GM12878 (cell line): ENCODE results near the gene NKX2-2. TPM values are rescaled to one million over a fixed set of nuclear protein-coding genes. Genes with fewer than 3 reads are reported as not detected.

Experiments used
- ATAC-seq: fragments of 200-7000 bp; cut with Tn5 transposase; 3 replicates; pipeline ENCODE4 v1.9.1; 2020; ENCODE audit warnings: mild to moderate bottlenecking, moderate library complexity
- BruUV-seq: library from RNA; stranded (reverse); fragments of 400-500 nt; replicated peaks from 2 replicates; lab custom pipeline; 2021; lab: Mats Ljungman, UMichigan
- CTCF ChIA-PET: fragments of 300-600 bp; sonication (Branson Sonifier 250); formaldehyde crosslinking; extraction: SDS; loops from one replicate; lab custom pipeline; 2021; ENCODE audit warnings: inconsistent platforms; lab: Yijun Ruan, JAX
- POLR2A ChIA-PET: fragments of 350-600 bp; formaldehyde crosslinking; extraction: SDS; loops from one replicate; lab custom pipeline; 2021; ENCODE audit warnings: inconsistent platforms; lab: Charles Lee
- RAD21 ChIA-PET: fragments of 300-600 bp; sonication (Branson Sonifier 250); formaldehyde crosslinking; loops from one replicate; lab custom pipeline; 2023; ENCODE audit warnings: antibody characterized with exemption; ENCODE audit not compliant: unreplicated experiment; lab: Charles Lee
- SMC1A ChIA-PET: fragments of 300-600 bp; sonication (Branson Sonifier 250); formaldehyde crosslinking; loops from one replicate; lab custom pipeline; 2023; ENCODE audit not compliant: unreplicated experiment, uncharacterized antibody; lab: Charles Lee
- DNase-seq: peaks from one replicate; pipeline ENCODE4 v3.0.0-alpha.2; 2011; ENCODE audit warnings: low read depth, low spot score
- FAIRE-seq: peaks from 3 replicates; lab custom pipeline; 2011; peaks lifted over from hg19 to GRCh38; lab: Jason Lieb, UNC
- H2AFZ ChIP-seq: 2 replicates; pipeline ENCODE4 v1.6.0; 2011; ENCODE audit warnings: low read depth, low read length, control low read depth; ENCODE audit not compliant: control insufficient read depth
- H3K27ac ChIP-seq: 2 replicates; pipeline ENCODE4 v1.5.1; 2011; ENCODE audit warnings: control low read depth; ENCODE audit not compliant: control insufficient read depth, insufficient read depth
- H3K27me3 ChIP-seq, 2 experiments: replicated peaks in 1 of 2; 2 replicates each; pipeline versions ENCODE4 v1.6.0 to v1.6.1; 2011; ENCODE audit warnings: low read length in 1 of 2; ENCODE audit not compliant: control insufficient read depth in 2 of 2, insufficient read depth in 2 of 2
- H3K36me3 ChIP-seq, 2 experiments: 2 replicates each; pipeline ENCODE4 v1.5.1; 2011; ENCODE audit warnings: low read length in 1 of 2; ENCODE audit not compliant: control insufficient read depth in 2 of 2, insufficient read depth in 2 of 2
- H3K4me1 ChIP-seq: 2 replicates; pipeline ENCODE4 v1.6.1; 2011; ENCODE audit warnings: mild to moderate bottlenecking, low read length, moderate library complexity, mixed read lengths; ENCODE audit not compliant: control insufficient read depth, insufficient read depth
- H3K4me2 ChIP-seq: 2 replicates; pipeline ENCODE4 v1.6.0; 2011; ENCODE audit warnings: control low read depth; ENCODE audit not compliant: control insufficient read depth, insufficient read depth
- H3K4me3 ChIP-seq: fragments of 200-600 bp; sonication (generic); 2 replicates; pipeline ENCODE4 v1.5.1; 2016
- H3K79me2 ChIP-seq: 2 replicates; pipeline ENCODE4 v1.6.0; 2011; ENCODE audit warnings: low read length; ENCODE audit not compliant: control insufficient read depth, insufficient read depth
- H3K9ac ChIP-seq: 2 replicates; pipeline ENCODE4 v1.8.0; 2011; ENCODE audit warnings: low read length, control low read depth, mixed read lengths; ENCODE audit not compliant: control insufficient read depth, insufficient read depth
- H3K9me3 ChIP-seq: replicated peaks from 3 replicates; pipeline ENCODE4 v1.5.1; 2011; ENCODE audit warnings: mild to moderate bottlenecking, low read length; ENCODE audit not compliant: control insufficient read depth, insufficient read depth
- H4K20me1 ChIP-seq: 2 replicates; pipeline ENCODE4 v1.6.0; 2011; ENCODE audit not compliant: control insufficient read depth, insufficient read depth
- ATF3 ChIP-seq: IDR thresholded peaks from 2 replicates; pipeline ENCODE4 v1.6.1; 2011; ENCODE audit warnings: low read depth, mild to moderate bottlenecking, low read length, moderate library complexity, borderline replicate concordance; ENCODE audit errors: extremely low read depth
- BRCA1 ChIP-seq: IDR thresholded peaks from 2 replicates; pipeline ENCODE4 v1.6.1; 2011; ENCODE audit warnings: low read depth, low read length, improper control_type of control experiment
- CREM ChIP-seq: IDR thresholded peaks from 2 replicates; pipeline ENCODE4 v1.6.1; 2014; ENCODE audit warnings: antibody characterized with exemption, low read depth
- ELK1 ChIP-seq: IDR thresholded peaks from 2 replicates; pipeline ENCODE4 v1.6.1; 2012; ENCODE audit warnings: low read depth, low read length, improper control_type of control experiment
- FOS ChIP-seq: IDR thresholded peaks from 3 replicates; pipeline ENCODE4 v1.6.1; 2011; ENCODE audit warnings: borderline replicate concordance; ENCODE audit not compliant: insufficient read length; ENCODE audit errors: extremely low read depth
- FOXK2 ChIP-seq: fragments of 450-650 bp; IDR thresholded peaks from 2 replicates; pipeline ENCODE4 v1.6.1; 2017; ENCODE audit warnings: mild to moderate bottlenecking, moderate library complexity
- GABPA ChIP-seq: IDR thresholded peaks from 2 replicates; pipeline ENCODE4 v1.6.1; 2014; ENCODE audit warnings: antibody characterized with exemption, low read depth, mild to moderate bottlenecking, inconsistent platforms
- MTA3 ChIP-seq: IDR thresholded peaks from 2 replicates; pipeline ENCODE4 v1.6.1; 2012; ENCODE audit warnings: low read length, inconsistent platforms, borderline replicate concordance
- NBN ChIP-seq: fragments of 450-650 bp; IDR thresholded peaks from 2 replicates; pipeline ENCODE4 v1.6.1; 2016
- NFIC ChIP-seq: IDR thresholded peaks from 2 replicates; pipeline ENCODE4 v1.6.1; 2012; ENCODE audit warnings: low read depth, mild to moderate bottlenecking, inconsistent platforms, low read length, moderate library complexity
- NR2F1 ChIP-seq: fragments of 450-650 bp; conservative IDR thresholded peaks from 2 replicates; pipeline ENCODE4 v1.6.1; 2017; ENCODE audit warnings: mild to moderate bottlenecking
- PRDM15 ChIP-seq: fragments of 450-650 bp; formaldehyde crosslinking; IDR thresholded peaks from 2 replicates; pipeline ENCODE4 v1.4.0; 2020; ENCODE audit warnings: mild to moderate bottlenecking, moderate library complexity
- RB1 ChIP-seq: fragments of 450-650 bp; formaldehyde crosslinking; IDR thresholded peaks from 2 replicates; pipeline ENCODE4 v1.6.1; 2017; ENCODE audit warnings: mild to moderate bottlenecking, borderline replicate concordance
- RFX5 ChIP-seq: IDR thresholded peaks from 2 replicates; pipeline ENCODE4 v1.6.1; 2011; ENCODE audit warnings: low read depth, low read length, improper control_type of control experiment
- TARDBP ChIP-seq: IDR thresholded peaks from 2 replicates; pipeline ENCODE4 v1.6.1; 2016; ENCODE audit warnings: borderline replicate concordance
- ZSCAN29 ChIP-seq: fragments of 450-650 bp; IDR thresholded peaks from 2 replicates; pipeline ENCODE4 v1.6.1; 2017; ENCODE audit warnings: mild to moderate bottlenecking, moderate library complexity
- WGBS: methylation state at CpG from one replicate; pipeline ENCODE4 v1.1.6; 2016; ENCODE audit warnings: low lambda C conversion rate; ENCODE audit not compliant: insufficient replicate concordance, insufficient coverage; ENCODE audit errors: missing lambda C conversion rate; 5-methylcytosine and 5-hydroxymethylcytosine counted together
- in situ Hi-C: fragments of 300-500 bp; cut with MboI; formaldehyde crosslinking; loops from 9 replicates; pipeline ENCODE4 v1.14.3; 2018; ENCODE audit warnings: mixed read lengths
- intact Hi-C: fragments of 100-400 bp; cut with micrococcal nuclease; formaldehyde crosslinking; loops from one replicate; pipeline ENCODE4 v1.14.2; 2022; ENCODE audit not compliant: unreplicated experiment
- polyA plus RNA-seq, 11 experiments: library from polyadenylated mRNA; depleted of rRNA in 4 of 11; unstranded in 6 of 11; stranded (reverse) in 5 of 11; fragments of >200 nt; fragmentation: Nextera tagmentation in 4 of 11; fragmentation: Illumina TruSeq in 1 of 11; extraction: Ambion mirVana in 4 of 11; extraction: Trizol in 1 of 11; gene quantifications; 1 replicate in 1 of 11; 2 replicates in 10 of 11; pipeline versions ENCODE4 v1.2.1 to v1.2.3, GENCODE V29; 2011 to 2016; ENCODE audit warnings: inconsistent platforms in 2 of 11, missing spikeins in 2 of 11, low read depth in 1 of 11
- total RNA-seq, 4 experiments: library from RNA; depleted of rRNA in 3 of 4; stranded (reverse); fragments of >200 nt in 3 of 4; fragmentation: Illumina TruSeq in 1 of 4; extraction: Trizol in 1 of 4; gene quantifications; 2 replicates each; pipeline versions ENCODE4 v1.2.1 to v1.2.3, GENCODE V29; 2013 to 2021
- TF ChIP-seq, protein P1 (sequence below): fragments of 450-650 bp; conservative IDR thresholded peaks from 2 replicates; pipeline ENCODE4 v1.6.1; 2017; ENCODE audit warnings: mild to moderate bottlenecking, moderate library complexity

Gene NKX2-2
- total and polyA plus RNA-seq, 10 of the 15 experiments (the other 5 are each of a cell fraction or from before 2014, with no cell fraction given) = not detected

DNA sequence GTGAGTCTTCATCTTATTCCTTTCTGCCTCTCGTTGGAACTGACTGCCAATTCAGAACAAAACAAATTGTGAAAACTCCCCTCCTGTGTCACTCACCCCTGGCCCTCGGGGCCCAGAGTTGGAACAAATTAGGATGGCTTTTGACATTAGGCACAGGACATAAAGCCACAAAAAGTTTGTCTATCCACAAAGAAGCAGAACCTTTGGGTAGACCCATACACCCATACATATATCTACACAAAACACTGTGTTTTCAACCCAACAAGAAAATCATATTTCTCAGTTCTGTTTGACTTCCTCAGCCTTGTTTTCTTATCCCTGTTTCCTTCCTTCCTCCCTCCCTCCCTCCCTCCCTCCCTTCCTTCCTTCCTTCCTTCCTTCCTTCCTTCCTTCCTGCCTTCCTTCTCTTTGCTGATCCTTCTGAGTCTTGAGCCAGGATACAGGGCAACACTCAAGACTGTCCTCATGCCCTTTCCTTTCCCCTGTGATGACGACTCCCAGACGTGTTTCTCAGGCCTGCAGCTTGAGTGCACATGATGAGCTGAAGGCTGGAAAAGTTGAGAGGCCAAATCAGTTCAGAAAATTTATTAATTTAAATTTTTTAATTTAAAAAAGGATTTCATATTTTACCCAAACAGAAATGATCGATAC, 41.7 kb upstream of the NKX2-2 start (continued):
- no peak for TF ChIP-seq ZSCAN29
- no peak for TF ChIP-seq FOXK2
- no peak for TF ChIP-seq CREM
- TF ChIP-seq ATF3 = no peak

DNA sequence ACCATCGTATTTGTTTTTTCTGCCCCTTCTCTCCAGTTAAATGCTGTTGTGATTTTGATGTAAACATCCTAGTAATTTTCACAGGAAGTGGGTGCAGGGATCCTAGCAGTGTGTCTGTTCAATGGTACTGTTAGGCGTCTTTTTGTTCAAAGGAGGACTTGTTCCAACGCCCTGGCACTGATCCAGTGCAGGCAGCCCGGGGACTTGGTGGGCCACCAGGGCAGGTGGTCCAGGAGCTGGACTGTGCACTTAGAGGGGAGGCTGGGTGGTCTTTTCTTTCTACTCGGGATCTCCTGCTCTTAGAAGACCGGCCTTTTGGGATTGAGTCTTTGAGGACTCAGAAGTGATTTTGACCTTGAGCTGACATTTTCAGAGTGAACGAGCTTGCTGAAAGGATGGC, 41.1 kb upstream of the NKX2-2 start:
- H3K27ac ChIP-seq = no peak overlapping the region
- no peaks in the 10 kb centered on the region for H4K20me1 ChIP-seq
- peaks cover 3% of the 10 kb centered on the region; the same call in 1 of the 2 replicates for H3K4me1 ChIP-seq
- 40% methylated on average over 7 of the region's 7 CpGs for WGBS
- in situ Hi-C loops (no loop called here), intact Hi-C loops (no loop called here)
- H3K27me3 ChIP-seq = peaks cover 0 to 2% of the 10 kb centered on the region in 2 experiments; a peak in 1 of 4 replicates
- FAIRE-seq = no peak
- H3K9ac ChIP-seq = no peak overlapping the region
- ChIA-PET POLR2A (interaction anchor here (1.3 kb wide), 1 partner anchor 15 kb away, joined by 3 read pairs; no protein-coding TSS in a partner anchor), RAD21 (interaction anchor here (0.8 kb wide), 1 partner anchor 8 kb away, joined by 3 read pairs; no protein-coding TSS in a partner anchor), SMC1A (interaction anchor here (1.5 to 10.1 kb wide), 3 partner anchors 5 to 25 kb away, joined by 5 to 131 read pairs (median 11); no protein-coding TSS in a partner anchor), CTCF (interaction anchor here (8.3 kb wide), 1 partner anchor 16 kb away, joined by 56 read pairs; no protein-coding TSS in a partner anchor)
- H3K79me2 ChIP-seq = no peaks in the 10 kb centered on the region
- H3K9me3 ChIP-seq = no peaks in the 10 kb centered on the region
- no peaks in the 10 kb centered on the region for H3K36me3 ChIP-seq
- no peak overlapping the region for H2AFZ ChIP-seq
- ATAC-seq = no peak
- DNase-seq = no peak
- TF ChIP-seq NBN = no peak
- no peak for TF ChIP-seq GABPA
- no peak for TF ChIP-seq RFX5
- TF ChIP-seq NR2F1 = no peak
- no peak for TF ChIP-seq TARDBP
- TF ChIP-seq BRCA1 = no peak
- TF ChIP-seq, protein P1, sequence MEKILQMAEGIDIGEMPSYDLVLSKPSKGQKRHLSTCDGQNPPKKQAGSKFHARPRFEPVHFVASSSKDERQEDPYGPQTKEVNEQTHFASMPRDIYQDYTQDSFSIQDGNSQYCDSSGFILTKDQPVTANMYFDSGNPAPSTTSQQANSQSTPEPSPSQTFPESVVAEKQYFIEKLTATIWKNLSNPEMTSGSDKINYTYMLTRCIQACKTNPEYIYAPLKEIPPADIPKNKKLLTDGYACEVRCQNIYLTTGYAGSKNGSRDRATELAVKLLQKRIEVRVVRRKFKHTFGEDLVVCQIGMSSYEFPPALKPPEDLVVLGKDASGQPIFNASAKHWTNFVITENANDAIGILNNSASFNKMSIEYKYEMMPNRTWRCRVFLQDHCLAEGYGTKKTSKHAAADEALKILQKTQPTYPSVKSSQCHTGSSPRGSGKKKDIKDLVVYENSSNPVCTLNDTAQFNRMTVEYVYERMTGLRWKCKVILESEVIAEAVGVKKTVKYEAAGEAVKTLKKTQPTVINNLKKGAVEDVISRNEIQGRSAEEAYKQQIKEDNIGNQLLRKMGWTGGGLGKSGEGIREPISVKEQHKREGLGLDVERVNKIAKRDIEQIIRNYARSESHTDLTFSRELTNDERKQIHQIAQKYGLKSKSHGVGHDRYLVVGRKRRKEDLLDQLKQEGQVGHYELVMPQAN = no peak
- no peak for TF ChIP-seq FOS
- no peak for TF ChIP-seq MTA3
- no peak for TF ChIP-seq ELK1
- TF ChIP-seq PRDM15 (CRISPR knock-in tag) = no peak
- no peak for TF ChIP-seq RB1
- no peak for TF ChIP-seq NFIC
- no peak overlapping the region for H3K4me3 ChIP-seq
- no peak overlapping the region for H3K4me2 ChIP-seq
- no TSS peak for BruUV-seq
